ENCODE results near the gene SLFN13. TPM values are rescaled to one million over a fixed set of nuclear protein-coding genes. Genes with fewer than 3 reads are reported as not detected.
"Not testable (repeated sequence)": the region's sequence is repeated elsewhere in the genome, so short reads cannot be mapped to it uniquely, and the experiment has no call there.

The SLFN13 gene
- total RNA-seq, 2 donors from 2014 or later, result 10.7 to 28.9 TPM

- TF ChIP-seq CTCF (IDR thresholded peaks at IDR 0.05), result no peak
- DNase-seq (ENCODE audit: low spot score), result no peak
- no peaks in the 10 kb centered on the region for H3K9me3 ChIP-seq
- ATAC-seq (ENCODE audit: insufficient number of reproducible peaks, low FRiP score, low read depth), result no peak
- no peaks in the 10 kb centered on the region for H3K36me3 ChIP-seq
- no peak overlapping the region for H3K27ac ChIP-seq
- no peak overlapping the region for H3K4me3 ChIP-seq
- H3K27me3 ChIP-seq (replicated peaks; ENCODE audit: insufficient read depth), result no peaks in the 10 kb centered on the region
- H3K4me1 ChIP-seq (ENCODE audit: control insufficient read depth in 1 of 2, low read depth in 2 of 2), result peaks cover 11 to 38% of the 10 kb centered on the region in 2 donors
These were observed 18.9 kb downstream of the SLFN13 start for GRCh38 chr17:35429702-35430101.

- TF ChIP-seq CTCF (IDR thresholded peaks at IDR 0.05), result no peak
- no peak for DNase-seq (ENCODE audit: low spot score)
- no peak for ATAC-seq (ENCODE audit: insufficient number of reproducible peaks, low FRiP score, low read depth)
- Histone ChIP-seq H3K9me3 (no peaks in the 10 kb centered on the region), H3K4me3 (no peak overlapping the region), H3K27me3 (replicated peaks; ENCODE audit: insufficient read depth) (no peaks in the 10 kb centered on the region), H3K27ac (no peak overlapping the region), H3K36me3 (no peaks in the 10 kb centered on the region), H3K4me1 (ENCODE audit: control insufficient read depth in 1 of 2, low read depth in 2 of 2) (peaks cover 7 to 25% of the 10 kb centered on the region in 2 donors)
These were observed 20.3 kb downstream of the SLFN13 start for GRCh38 chr17:35428229-35428628.

- Histone ChIP-seq H3K4me1 (ENCODE audit: control insufficient read depth in 1 of 2, low read depth in 2 of 2) (no peaks in the 10 kb centered on the region), H3K27ac (no peak overlapping the region), H3K4me3 (no peak overlapping the region), H3K36me3 (no peaks in the 10 kb centered on the region), H3K27me3 (replicated peaks; ENCODE audit: insufficient read depth) (no peaks in the 10 kb centered on the region), H3K9me3 (no peaks in the 10 kb centered on the region)
- no peak for TF ChIP-seq CTCF (IDR thresholded peaks at IDR 0.05)
- no peak for DNase-seq (ENCODE audit: low spot score)
- no peak for ATAC-seq (ENCODE audit: insufficient number of reproducible peaks, low FRiP score, low read depth)
These were observed 24.8 kb downstream of the SLFN13 start for GRCh38 chr17:35423761-35424160.

- not testable (repeated sequence) for H3K9me3 ChIP-seq; H3K27ac ChIP-seq; H3K36me3 ChIP-seq; ATAC-seq (ENCODE audit: insufficient number of reproducible peaks, low FRiP score, low read depth); H3K27me3 ChIP-seq (replicated peaks; ENCODE audit: insufficient read depth); DNase-seq (ENCODE audit: low spot score); H3K4me1 ChIP-seq (ENCODE audit: control insufficient read depth in 1 of 2, low read depth in 2 of 2); H3K4me3 ChIP-seq
These were observed 27.5 kb downstream of the SLFN13 start for GRCh38 chr17:35421069-35421468.

GRCh38 chr17:35416659-35417058 lies 31.9 kb downstream of the SLFN13 start:
- peaks cover 10% of the 10 kb centered on the region for H3K9me3 ChIP-seq
- no peak overlapping the region for H3K27ac ChIP-seq
- TF ChIP-seq CTCF (IDR thresholded peaks at IDR 0.05), result no peak
- no peaks in the 10 kb centered on the region for H3K27me3 ChIP-seq (replicated peaks; ENCODE audit: insufficient read depth)
- DNase-seq (ENCODE audit: low spot score), result no peak
- H3K36me3 ChIP-seq, result peaks cover 8% of the 10 kb centered on the region
- no peak overlapping the region for H3K4me3 ChIP-seq
- no peaks in the 10 kb centered on the region for H3K4me1 ChIP-seq (ENCODE audit: control insufficient read depth in 1 of 2, low read depth in 2 of 2)
- no peak for ATAC-seq (ENCODE audit: insufficient number of reproducible peaks, low FRiP score, low read depth)

GRCh38 chr17:35414707-35415106 lies 33.9 kb downstream of the SLFN13 start:
- not testable (repeated sequence) for H3K27me3 ChIP-seq (replicated peaks; ENCODE audit: insufficient read depth); ATAC-seq (ENCODE audit: insufficient number of reproducible peaks, low FRiP score, low read depth); DNase-seq (ENCODE audit: low spot score); H3K4me1 ChIP-seq (ENCODE audit: control insufficient read depth in 1 of 2, low read depth in 2 of 2); H3K4me3 ChIP-seq; H3K27ac ChIP-seq
- H3K36me3 ChIP-seq, result peaks cover 23% of the 10 kb centered on the region
- peaks cover 10% of the 10 kb centered on the region for H3K9me3 ChIP-seq
